MG63 (cell line): ENCODE data around the gene RBMS3. TPM values are rescaled to one million over a fixed set of nuclear protein-coding genes. Genes with fewer than 3 reads are reported as not detected.
"Not testable (repeated sequence)": the region's sequence is repeated elsewhere in the genome, so short reads cannot be mapped to it uniquely, and the experiment has no call there.

Experiments
- DNase-seq: peaks from one replicate; pipeline ENCODE4 v3.0.0-alpha.2; 2020
- H3K27me3 ChIP-seq: fragments of 250-450 bp; sonication (Bioruptor Pico); 2 replicates; pipeline ENCODE4 v1.5.1; 2020; ENCODE audit warnings: mild to moderate bottlenecking, moderate library complexity
- H3K36me3 ChIP-seq: fragments of 250-450 bp; sonication (Bioruptor Pico); 2 replicates; pipeline ENCODE4 v1.5.1; 2020; ENCODE audit warnings: mild to moderate bottlenecking, moderate library complexity
- H3K4me3 ChIP-seq: fragments of 250-450 bp; sonication (Bioruptor Pico); 2 replicates; pipeline ENCODE4 v1.5.1; 2020; ENCODE audit warnings: mild to moderate bottlenecking, moderate library complexity
- H3K9me3 ChIP-seq: fragments of 250-450 bp; sonication (Bioruptor Pico); 2 replicates; pipeline ENCODE4 v1.5.1; 2020; ENCODE audit warnings: mild to moderate bottlenecking, moderate library complexity
- total RNA-seq: library from RNA; depleted of rRNA; stranded (reverse); fragments of >200 nt; shearing (Covaris generic); gene quantifications from 2 replicates; pipeline ENCODE4 v1.2.3, GENCODE V29; 2014; ENCODE audit warnings: low replicate concordance

RBMS3 gene
- total RNA-seq, 1 experiment from 2014 or later = 12.0 TPM

DNA sequence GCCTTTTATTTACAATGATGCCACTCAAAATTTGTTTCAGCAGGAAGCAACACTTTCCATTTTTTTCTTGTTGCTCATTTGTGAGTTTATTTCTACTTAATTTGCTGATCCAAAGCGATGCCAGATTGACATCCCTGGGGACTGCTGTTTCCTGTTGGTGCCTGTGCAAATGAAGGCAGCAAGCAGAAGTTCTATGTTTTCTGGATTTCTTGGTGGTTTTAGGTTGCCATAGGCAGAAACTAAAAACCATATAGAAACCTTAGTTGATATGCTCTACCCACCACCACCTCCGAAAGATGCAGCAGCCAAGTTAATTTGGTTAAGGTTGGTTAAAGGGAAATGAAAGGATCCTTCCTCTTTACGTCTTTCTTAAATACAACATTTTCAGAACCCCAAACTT, 356.2 kb downstream of the RBMS3 start:
- H3K36me3 ChIP-seq = no peaks in the 10 kb centered on the region
- no peak overlapping the region for H3K4me3 ChIP-seq
- DNase-seq = no peak
- H3K27me3 ChIP-seq = no peaks in the 10 kb centered on the region
- no peaks in the 10 kb centered on the region for H3K9me3 ChIP-seq

DNA sequence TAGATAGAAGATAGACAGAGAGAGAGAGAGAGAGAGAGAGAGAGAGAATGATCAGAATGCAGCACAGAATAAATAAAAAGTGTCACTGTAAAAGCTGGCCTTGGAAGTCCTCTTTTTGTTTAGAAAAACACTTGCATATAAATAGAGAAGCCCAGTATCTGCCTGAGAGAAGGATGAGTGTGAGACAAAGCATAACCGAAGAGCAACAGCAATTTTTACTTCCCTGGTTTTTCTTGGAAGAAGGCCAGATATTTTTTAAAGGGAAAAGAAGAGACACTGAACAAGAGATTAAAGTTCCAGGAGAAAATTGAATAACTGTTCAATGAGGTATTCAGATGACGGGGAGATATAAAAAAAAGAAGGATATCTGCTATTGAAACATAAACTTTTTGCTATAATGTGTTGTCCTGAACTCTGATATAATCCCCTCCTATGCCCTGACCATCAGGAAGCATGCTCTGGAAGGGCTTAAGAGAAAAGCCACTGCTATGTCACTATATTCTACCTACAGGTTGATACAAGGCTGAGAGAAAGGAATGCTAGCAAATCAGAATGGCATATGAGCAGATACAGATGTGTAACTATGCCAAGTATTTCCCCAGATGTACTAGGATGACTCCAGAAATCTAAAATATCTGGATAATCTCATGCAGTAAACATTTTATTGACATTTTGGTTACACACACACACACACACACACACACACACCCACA, 358.9 kb downstream of the RBMS3 start:
- no peak overlapping the region for H3K4me3 ChIP-seq
- H3K9me3 ChIP-seq = no peaks in the 10 kb centered on the region
- no peaks in the 10 kb centered on the region for H3K36me3 ChIP-seq
- no peak for DNase-seq
- H3K27me3 ChIP-seq = no peaks in the 10 kb centered on the region

DNA sequence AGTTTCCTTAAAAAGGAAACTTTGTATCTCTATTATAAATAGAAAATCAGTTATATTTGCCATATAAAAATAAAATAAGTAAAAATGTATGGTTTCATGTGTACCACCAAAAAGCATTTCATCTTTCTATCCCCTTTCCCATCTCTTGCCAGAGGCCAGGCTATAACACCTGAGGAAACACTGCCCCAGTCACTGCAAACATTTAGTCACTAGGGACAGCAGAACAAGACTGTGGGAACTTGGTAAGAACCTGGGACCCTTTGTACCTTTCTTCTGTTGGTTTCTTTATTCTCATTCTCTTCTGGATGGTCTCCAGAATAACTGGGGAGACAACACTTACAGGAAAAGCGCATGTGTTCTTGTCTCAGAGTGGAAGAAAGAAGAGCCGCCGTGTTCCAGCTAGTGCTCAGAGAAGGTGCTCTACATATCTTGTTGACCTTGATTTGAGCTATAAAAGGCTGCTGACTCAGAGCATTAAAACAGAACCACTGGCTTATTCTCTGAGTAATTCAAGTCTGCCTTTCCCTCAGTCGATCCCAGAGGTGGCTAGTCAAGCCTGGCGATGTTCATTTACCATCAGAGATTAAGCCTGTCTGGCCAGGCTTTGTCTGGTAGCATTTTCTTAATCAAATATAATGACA, 361.6 kb downstream of the RBMS3 start:
- Histone ChIP-seq H3K36me3 (no peaks in the 10 kb centered on the region), H3K27me3 (no peaks in the 10 kb centered on the region), H3K9me3 (no peaks in the 10 kb centered on the region), H3K4me3 (no peak overlapping the region)
- no peak for DNase-seq

DNA sequence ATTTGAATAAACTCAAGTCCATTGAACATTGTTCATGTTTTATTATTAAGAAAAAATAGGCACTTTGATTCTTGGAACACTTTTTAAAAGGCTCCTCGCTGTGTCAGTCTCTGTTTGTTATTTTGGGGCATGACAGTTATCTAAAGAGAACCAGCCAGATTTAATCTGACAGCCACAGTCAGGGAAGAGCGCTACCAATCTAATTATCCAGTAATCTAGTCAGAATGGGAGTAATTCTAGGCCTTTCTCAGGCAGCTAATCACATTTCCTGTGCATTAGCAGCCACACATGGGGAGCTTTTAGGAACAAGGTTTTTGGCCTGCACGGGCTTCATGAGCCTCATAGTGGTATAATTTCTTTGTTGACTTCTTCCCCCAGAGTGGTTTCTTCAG, 362.2 kb downstream of the RBMS3 start:
- DNase-seq = no peak
- H3K4me3 ChIP-seq = no peak overlapping the region
- no peaks in the 10 kb centered on the region for H3K27me3 ChIP-seq

DNA sequence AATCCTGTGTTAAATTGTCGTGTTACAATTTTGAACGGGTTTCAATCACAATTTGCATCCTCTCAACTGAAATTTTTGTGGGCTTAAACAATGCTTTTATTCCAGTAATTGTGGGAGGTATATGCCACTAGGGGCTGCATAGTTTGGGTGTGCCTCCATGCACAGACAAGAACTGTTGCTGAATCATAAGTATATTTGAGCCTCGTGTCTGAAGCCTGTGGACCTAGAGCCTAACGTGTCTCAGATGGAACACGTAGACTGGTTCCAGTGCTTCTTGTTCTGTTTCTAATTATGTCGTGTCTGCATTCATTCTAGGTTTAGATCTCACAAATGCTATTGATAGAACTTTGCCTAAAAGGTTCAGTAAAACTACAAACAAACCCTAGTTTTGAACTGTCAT, 363.4 kb downstream of the RBMS3 start:
- H3K36me3 ChIP-seq = no peaks in the 10 kb centered on the region
- no peak for DNase-seq
- no peaks in the 10 kb centered on the region for H3K27me3 ChIP-seq
- no peaks in the 10 kb centered on the region for H3K9me3 ChIP-seq
- H3K4me3 ChIP-seq = no peak overlapping the region

More for the DNA sequence above, 362.2 kb downstream of the RBMS3 start:
- H3K9me3 ChIP-seq = no peaks in the 10 kb centered on the region
- no peaks in the 10 kb centered on the region for H3K36me3 ChIP-seq

DNA sequence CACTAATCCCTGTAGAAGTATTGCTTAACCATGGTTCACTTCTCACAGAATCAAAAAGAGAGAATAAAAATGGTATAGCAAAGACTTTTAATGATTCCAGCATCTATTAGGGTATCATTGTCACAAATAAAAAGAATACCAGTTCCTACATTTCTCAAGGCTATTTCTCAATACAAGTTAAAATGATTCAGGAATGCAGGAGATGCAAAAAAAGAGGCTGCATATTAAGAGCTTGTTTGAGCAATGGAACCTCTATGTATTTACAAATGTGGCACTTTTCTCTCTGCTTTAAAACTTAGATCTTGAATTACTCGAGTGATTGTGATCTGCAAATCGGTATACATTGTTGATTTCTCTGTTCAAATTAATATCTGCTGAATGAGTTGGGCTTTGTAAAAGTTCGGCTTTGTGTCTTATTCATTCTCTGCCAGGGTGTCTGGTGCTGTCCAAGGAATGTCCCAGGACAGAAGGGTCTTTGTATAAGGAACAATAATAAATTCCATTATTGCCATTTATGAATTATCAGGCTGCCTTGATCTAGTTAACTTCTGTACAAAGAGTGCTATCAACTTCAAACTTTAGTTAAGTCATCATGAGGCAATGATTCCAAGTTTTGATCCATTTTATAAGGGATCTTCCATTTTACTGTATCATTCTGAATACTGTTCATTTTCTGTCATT, 364.2 kb downstream of the RBMS3 start:
- Histone ChIP-seq H3K27me3 (no peaks in the 10 kb centered on the region), H3K36me3 (no peaks in the 10 kb centered on the region), H3K9me3 (no peaks in the 10 kb centered on the region), H3K4me3 (no peak overlapping the region)
- no peak for DNase-seq

DNA sequence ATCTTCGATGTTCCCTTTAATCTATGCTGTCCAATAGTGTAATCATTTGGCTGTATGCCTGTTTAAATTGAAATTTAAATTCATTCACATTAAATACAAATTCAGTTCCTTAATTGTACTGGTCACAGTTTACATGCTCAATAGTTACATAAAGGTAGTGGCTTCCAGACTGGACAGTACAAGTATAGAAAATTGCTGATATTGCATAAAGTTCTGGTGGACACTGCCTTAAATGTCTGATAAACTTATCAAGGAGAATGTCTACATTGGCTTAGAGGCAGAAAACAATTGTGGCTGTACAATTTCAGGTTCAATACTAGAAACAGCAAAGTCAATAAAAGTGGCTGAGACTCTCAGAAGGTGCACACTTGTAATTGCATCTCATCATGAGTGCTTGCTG, 365.2 kb downstream of the RBMS3 start:
- Histone ChIP-seq H3K4me3 (no peak overlapping the region), H3K27me3 (no peaks in the 10 kb centered on the region), H3K9me3 (no peaks in the 10 kb centered on the region), H3K36me3 (no peaks in the 10 kb centered on the region)
- DNase-seq = no peak

DNA sequence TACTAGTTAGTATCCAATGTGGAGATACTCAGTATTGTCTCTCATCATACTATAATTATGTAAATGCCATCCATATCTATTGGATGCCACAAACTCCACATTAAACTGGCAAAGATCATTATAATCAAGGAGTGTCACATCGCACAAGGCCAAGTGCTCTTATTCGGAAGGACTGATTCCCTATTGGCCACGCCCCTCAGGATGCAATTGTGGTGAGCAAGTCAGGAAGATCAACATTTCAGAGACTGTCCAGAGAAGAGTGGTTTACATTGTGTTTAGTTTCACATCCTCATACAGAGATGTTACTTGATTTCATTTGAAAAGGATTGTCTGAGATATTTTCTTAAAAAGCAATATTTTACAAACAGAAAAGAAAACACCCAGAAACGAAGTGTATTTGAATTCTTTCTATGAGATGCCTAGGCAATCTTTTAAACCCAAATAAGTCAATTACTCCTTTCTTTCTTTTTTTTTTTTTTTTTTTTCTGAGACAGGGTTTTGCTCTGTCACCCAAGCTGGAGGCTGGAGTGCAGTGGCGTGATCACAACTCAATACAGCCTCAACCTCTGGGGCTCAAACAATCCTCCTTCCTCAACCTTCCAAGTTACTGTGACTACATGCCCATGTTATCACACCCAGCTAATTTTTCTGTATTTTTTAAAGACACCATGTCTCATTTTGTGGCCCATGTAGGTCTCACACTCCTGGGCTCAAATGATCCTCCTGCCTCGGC, 369.1 kb downstream of the RBMS3 start:
- H3K27me3 ChIP-seq = no peaks in the 10 kb centered on the region
- peak; percentile 23 for DNase-seq
- no peaks in the 10 kb centered on the region for H3K36me3 ChIP-seq
- no peaks in the 10 kb centered on the region for H3K9me3 ChIP-seq
- H3K4me3 ChIP-seq = no peak overlapping the region

DNA sequence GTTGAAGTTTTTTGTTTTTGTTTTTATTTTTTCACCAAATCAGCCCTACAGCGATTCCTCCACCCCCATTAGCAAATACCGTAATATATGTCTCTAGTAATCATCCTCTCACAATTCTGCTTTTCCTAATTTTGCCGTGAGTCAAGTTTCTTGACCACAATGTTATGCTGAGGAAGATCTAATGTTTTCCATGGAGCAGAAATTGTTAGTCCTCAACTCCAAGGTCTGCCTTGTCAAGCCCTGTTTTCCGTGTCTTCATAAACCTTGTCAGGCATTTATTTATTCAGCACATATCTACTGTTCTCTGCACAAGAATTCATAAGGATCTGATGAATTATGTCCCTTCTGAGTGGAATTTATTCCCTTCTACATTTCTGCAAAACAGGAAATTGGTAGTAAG, 372.8 kb downstream of the RBMS3 start:
- H3K36me3 ChIP-seq = no peaks in the 10 kb centered on the region
- no peaks in the 10 kb centered on the region for H3K27me3 ChIP-seq
- H3K9me3 ChIP-seq = no peaks in the 10 kb centered on the region
- DNase-seq = no peak
- no peak overlapping the region for H3K4me3 ChIP-seq

DNA sequence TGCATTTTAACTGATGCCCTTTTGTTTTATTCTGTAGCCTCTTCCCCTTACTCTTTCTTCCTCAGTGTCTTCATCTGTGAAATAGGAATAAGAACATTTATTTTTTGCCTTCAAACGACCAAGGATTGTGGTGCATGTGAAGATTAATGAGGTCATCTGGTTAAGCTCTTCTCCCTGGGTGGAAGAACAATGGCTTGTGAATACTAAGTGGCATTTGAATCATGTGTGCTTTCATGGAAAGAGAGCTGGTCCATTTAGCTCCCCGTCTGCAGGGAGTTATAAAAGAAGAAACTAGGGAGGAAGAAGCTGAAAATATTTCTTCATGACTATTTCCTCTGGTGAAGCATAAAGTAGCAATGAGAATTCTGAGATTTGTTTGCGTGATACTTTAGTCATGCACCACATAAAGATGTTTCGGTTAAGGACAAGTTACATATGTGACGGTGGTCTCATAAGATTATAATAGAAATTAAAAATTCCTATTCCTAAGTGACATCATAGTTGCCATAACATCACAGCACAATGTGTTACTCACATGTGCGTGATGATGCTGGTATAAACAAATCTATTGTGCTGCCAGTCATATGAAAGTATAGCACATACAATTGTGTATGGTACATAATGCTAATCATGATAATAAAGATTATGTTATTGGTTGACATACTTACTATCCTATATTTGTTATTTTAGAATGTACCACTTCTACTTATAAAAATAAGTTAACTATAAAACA, 374.3 kb downstream of the RBMS3 start:
- H3K27me3 ChIP-seq = no peaks in the 10 kb centered on the region
- H3K4me3 ChIP-seq = no peak overlapping the region
- DNase-seq = no peak
- H3K9me3 ChIP-seq = no peaks in the 10 kb centered on the region
- no peaks in the 10 kb centered on the region for H3K36me3 ChIP-seq

DNA sequence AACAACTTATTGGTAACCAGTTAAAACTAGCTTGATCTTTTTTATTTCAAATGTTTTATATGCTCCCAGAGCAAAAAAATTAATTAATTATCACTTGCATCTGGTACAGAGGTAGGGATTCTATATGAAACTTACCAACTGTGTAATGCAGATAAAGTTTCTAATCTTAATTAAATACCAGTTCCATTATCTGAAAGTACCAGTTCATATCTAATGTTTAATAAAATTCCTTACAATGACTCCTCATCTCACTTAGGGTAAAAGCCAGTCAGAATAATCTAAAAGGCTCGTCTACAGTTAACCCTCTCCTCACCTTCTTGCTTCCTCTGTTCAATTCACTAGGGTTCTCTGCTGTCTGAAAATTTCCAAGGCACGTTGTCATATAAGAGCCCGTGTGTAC, 384.8 kb downstream of the RBMS3 start:
- no peak for DNase-seq
- H3K4me3 ChIP-seq = no peak overlapping the region
- no peaks in the 10 kb centered on the region for H3K27me3 ChIP-seq
- no peaks in the 10 kb centered on the region for H3K9me3 ChIP-seq
- H3K36me3 ChIP-seq = no peaks in the 10 kb centered on the region

DNA sequence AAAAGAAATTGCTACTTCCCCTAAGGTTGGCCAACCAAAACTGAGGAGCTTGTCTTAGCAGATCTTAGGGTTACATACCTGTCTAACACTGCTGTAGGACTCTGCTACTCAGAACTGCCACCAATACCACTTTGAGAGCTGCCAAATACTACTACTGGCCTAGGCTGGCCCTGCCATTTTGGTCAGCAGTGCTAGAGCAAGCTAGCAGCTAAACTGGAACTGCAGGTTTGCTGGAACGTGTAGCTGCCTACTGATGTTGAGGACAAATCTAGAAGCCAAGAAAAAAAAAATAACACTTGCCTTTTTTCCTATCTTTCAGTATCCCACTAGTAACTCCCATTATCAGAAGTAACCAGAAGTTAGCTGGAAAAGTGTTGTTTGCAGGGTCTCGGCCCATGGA, 387.4 kb downstream of the RBMS3 start:
- DNase-seq = no peak
- Histone ChIP-seq H3K4me3 (no peak overlapping the region), H3K9me3 (no peaks in the 10 kb centered on the region), H3K27me3 (no peaks in the 10 kb centered on the region), H3K36me3 (no peaks in the 10 kb centered on the region)

DNA sequence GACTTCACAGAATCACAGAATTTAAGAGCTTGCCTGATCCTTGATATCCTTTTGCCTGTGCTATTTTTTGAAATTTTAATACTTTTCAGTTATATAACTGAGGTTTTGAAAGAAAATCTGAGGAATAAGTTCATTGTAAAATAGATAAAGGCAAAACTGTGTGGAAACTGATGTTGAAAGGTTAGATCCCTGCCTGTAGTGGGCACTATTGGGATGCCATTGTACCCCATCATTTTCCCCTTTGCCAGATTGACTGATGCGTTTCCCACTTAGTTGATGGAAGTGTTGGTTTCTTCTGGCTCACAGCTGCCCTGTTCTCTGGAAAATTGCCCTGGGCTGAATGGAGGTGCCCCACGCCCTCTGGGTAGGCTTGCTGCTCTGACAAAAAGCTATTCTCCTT, 387.9 kb downstream of the RBMS3 start:
- Histone ChIP-seq H3K36me3 (no peaks in the 10 kb centered on the region), H3K27me3 (no peaks in the 10 kb centered on the region), H3K4me3 (no peak overlapping the region), H3K9me3 (no peaks in the 10 kb centered on the region)
- DNase-seq = no peak

DNA sequence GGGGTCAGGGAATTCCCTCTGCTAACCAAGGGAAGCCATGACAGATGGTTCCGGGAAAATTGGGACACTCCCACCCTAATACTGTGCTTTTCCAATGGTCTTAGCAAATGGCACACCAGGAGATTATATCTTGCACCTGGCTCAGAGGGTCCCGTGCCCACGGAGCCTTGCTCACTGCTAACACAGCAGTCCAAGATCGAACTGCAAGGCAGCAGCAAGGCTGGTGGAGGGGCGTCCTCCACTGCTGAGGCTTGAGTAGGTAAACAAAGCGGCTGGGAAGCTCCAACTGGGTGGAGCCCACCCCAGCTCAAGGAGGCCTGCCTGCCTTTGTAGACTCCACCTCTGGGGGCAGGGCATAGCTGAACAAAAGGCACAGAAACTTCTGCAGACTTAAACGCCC, 389.6 kb downstream of the RBMS3 start:
- not testable (repeated sequence) for H3K27me3 ChIP-seq, H3K9me3 ChIP-seq, H3K4me3 ChIP-seq, H3K36me3 ChIP-seq, DNase-seq

DNA sequence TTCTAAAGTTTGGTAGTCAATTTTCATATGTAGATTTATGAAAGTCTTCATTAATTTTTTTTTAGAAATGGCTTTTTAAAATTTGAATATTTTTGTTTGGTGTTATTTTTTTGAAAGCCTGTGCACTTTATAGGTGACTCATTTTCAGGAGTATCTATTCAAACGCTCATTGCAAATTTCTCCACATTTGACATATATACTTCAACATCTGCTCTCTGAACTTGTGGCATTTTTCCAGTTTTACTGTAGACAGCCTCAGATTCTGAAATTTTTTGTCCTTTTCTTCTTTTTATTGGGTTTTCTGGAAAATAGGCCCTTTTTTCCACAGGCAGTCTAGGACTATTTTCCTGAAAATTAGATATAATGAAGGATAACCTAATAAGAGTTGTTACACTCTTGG, 396.6 kb downstream of the RBMS3 start:
- no peaks in the 10 kb centered on the region for H3K36me3 ChIP-seq
- H3K9me3 ChIP-seq = no peaks in the 10 kb centered on the region
- no peak overlapping the region for H3K4me3 ChIP-seq
- no peaks in the 10 kb centered on the region for H3K27me3 ChIP-seq
- no peak for DNase-seq

DNA sequence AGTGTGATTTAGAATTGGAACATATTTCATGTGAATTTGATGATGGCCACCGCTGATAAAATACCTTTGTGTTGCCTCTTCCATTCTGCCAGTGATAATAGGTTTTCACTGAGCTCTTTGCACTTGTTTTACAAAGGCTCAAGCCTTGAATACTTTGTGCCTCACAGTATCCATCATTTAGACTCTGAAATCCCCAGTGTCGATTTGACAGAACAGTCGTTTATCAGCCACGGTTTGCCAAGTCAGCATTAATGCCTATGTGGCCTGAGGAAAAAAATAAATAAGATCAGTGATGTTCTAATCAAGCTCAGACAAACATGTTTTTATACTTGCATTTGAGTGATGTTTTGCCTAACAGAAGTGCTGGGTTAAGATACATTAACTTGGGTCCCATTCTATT, 399.1 kb downstream of the RBMS3 start:
- Histone ChIP-seq H3K27me3 (no peaks in the 10 kb centered on the region), H3K9me3 (no peaks in the 10 kb centered on the region), H3K36me3 (no peaks in the 10 kb centered on the region), H3K4me3 (no peak overlapping the region)
- DNase-seq = no peak
